ENCODE measurements around the gene PPP4C. TPM values are rescaled to one million over a fixed set of nuclear protein-coding genes. Genes with fewer than 3 reads are reported as not detected.

The PPP4C gene
- total RNA-seq, 1 experiment from 2014 or later: 116 TPM

GRCh38 chr16:30032083-30032819 lies 43.5 kb upstream of the PPP4C start:
- H3K27ac ChIP-seq (ENCODE audit: low read length): no peak overlapping the region
- no TSS peak for BruUV-seq (replicated peaks)
- TF ChIP-seq EZH2 (IDR thresholded peaks at IDR 0.05; ENCODE audit: low read length, unreplicated experiment): no peak
- TF ChIP-seq, protein P1, sequence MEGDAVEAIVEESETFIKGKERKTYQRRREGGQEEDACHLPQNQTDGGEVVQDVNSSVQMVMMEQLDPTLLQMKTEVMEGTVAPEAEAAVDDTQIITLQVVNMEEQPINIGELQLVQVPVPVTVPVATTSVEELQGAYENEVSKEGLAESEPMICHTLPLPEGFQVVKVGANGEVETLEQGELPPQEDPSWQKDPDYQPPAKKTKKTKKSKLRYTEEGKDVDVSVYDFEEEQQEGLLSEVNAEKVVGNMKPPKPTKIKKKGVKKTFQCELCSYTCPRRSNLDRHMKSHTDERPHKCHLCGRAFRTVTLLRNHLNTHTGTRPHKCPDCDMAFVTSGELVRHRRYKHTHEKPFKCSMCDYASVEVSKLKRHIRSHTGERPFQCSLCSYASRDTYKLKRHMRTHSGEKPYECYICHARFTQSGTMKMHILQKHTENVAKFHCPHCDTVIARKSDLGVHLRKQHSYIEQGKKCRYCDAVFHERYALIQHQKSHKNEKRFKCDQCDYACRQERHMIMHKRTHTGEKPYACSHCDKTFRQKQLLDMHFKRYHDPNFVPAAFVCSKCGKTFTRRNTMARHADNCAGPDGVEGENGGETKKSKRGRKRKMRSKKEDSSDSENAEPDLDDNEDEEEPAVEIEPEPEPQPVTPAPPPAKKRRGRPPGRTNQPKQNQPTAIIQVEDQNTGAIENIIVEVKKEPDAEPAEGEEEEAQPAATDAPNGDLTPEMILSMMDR (conservative IDR thresholded peaks at IDR 0.05; ENCODE audit: low read depth, low read length): peak; percentile 89
- no peak for TF ChIP-seq EZH2phosphoT487 (IDR thresholded peaks at IDR 0.05; ENCODE audit: borderline replicate concordance, low read length)
- H3K4me3 ChIP-seq (ENCODE audit: low read length): no peak overlapping the region
- peak; percentile 69 for ATAC-seq
- intact Hi-C loops (cut with micrococcal nuclease): no loop called here
- H3F3A ChIP-seq (ENCODE audit: low read length, unreplicated experiment): no peaks in the 10 kb centered on the region
- H3K79me2 ChIP-seq (ENCODE audit: low read length): no peaks in the 10 kb centered on the region
- H3K4me2 ChIP-seq (ENCODE audit: low read length): no peak overlapping the region
- no peaks in the 10 kb centered on the region for H4K20me1 ChIP-seq (ENCODE audit: low read length)
- no peaks in the 10 kb centered on the region for H3K9me2 ChIP-seq (replicated peaks; ENCODE audit: low read length)
- H3K9ac ChIP-seq (ENCODE audit: low read length): no peak overlapping the region
- peak; percentile 74 for DNase-seq
- H3K36me3 ChIP-seq (ENCODE audit: low read depth, low read length): no peaks in the 10 kb centered on the region; the same call in 1 of the 2 replicates
- no peaks in the 10 kb centered on the region for H3K27me3 ChIP-seq (ENCODE audit: low read length)
- no peaks in the 10 kb centered on the region for H3K4me1 ChIP-seq (ENCODE audit: insufficient read depth, low read length)
- POLR2A ChIA-PET (ENCODE audit: unreplicated experiment): interaction anchor here (0.9 kb wide), 1 partner anchor 133 kb away, joined by 4 read pairs; the partner anchor contains the start of gene SEZ6L2
- H3K9me3 ChIP-seq (ENCODE audit: low read length): no peaks in the 10 kb centered on the region
- CTCF ChIA-PET: interaction anchor here (0.6 to 1.0 kb wide), 5 partner anchors 12 to 363 kb away, joined by 3 to 17 read pairs (median 4); no protein-coding TSS in a partner anchor
- no peak overlapping the region for H2AFZ ChIP-seq (ENCODE audit: low read length)

GRCh38 chr16:30033270-30033669 lies 42.5 kb upstream of the PPP4C start:
- no peak overlapping the region for H3K4me2 ChIP-seq (ENCODE audit: low read length)
- CTCF ChIA-PET: no interaction called here

More at GRCh38 chr16:30033270-30033669, 42.5 kb upstream of the PPP4C start:
- Histone ChIP-seq H3K36me3 (ENCODE audit: low read depth, low read length) (no peaks in the 10 kb centered on the region; the same call in 1 of the 2 replicates), H3K79me2 (ENCODE audit: low read length) (no peaks in the 10 kb centered on the region), H3K27ac (ENCODE audit: low read length) (no peak overlapping the region), H3F3A (ENCODE audit: low read length, unreplicated experiment) (no peaks in the 10 kb centered on the region), H2AFZ (ENCODE audit: low read length) (no peak overlapping the region), H3K4me1 (ENCODE audit: insufficient read depth, low read length) (no peaks in the 10 kb centered on the region), H3K9ac (ENCODE audit: low read length) (no peak overlapping the region), H3K27me3 (ENCODE audit: low read length) (no peaks in the 10 kb centered on the region), H3K4me3 (ENCODE audit: low read length) (no peak overlapping the region), H4K20me1 (ENCODE audit: low read length) (no peaks in the 10 kb centered on the region), H3K9me2 (replicated peaks; ENCODE audit: low read length) (no peaks in the 10 kb centered on the region), H3K9me3 (ENCODE audit: low read length) (no peaks in the 10 kb centered on the region)
- TF ChIP-seq EZH2 (IDR thresholded peaks at IDR 0.05; ENCODE audit: low read length, unreplicated experiment) (no peak), EZH2phosphoT487 (IDR thresholded peaks at IDR 0.05; ENCODE audit: borderline replicate concordance, low read length) (no peak)
- TF ChIP-seq, protein P1 (conservative IDR thresholded peaks at IDR 0.05; ENCODE audit: low read depth, low read length): no peak
- no TSS peak for BruUV-seq (replicated peaks)
- no peak for DNase-seq
- no peak for ATAC-seq
- intact Hi-C loops (cut with micrococcal nuclease): no loop called here
- POLR2A ChIA-PET (ENCODE audit: unreplicated experiment): no interaction called here
